ENCODE measurements around the gene LRFN2. TPM values are rescaled to one million over a fixed set of nuclear protein-coding genes. Genes with fewer than 3 reads are reported as not detected.

LRFN2 gene
- polyA plus RNA-seq, 1 donor (not counting 4 experiments of a cell fraction or from before 2014, with no cell fraction given), result not detected

DNA sequence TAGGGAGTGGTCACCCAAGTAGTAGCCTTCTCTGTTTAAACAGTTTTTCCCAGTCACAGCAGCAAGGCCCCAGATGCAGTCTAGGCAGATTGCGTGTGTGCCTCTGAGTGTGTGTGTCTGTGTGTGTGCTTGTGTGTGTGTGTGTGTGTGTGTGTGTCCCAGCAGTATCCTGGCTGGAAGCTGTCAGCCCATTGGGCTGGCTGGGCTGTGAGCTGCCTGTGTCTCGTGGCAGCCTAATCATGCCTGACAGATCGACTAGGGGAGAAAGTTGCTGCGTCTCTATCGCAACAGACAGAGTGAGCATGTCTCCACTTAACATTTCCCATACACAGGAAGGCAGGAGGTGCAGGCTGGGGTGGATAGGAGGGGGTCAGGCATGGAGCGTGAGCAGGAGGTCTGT lies 42.9 kb upstream of the LRFN2 start:
- Histone ChIP-seq H3K79me2 (ENCODE audit: control insufficient read depth, insufficient read depth, low read length) (no peaks in the 10 kb centered on the region), H2AFZ (ENCODE audit: control insufficient read depth, low read length) (no peak overlapping the region)

DNA sequence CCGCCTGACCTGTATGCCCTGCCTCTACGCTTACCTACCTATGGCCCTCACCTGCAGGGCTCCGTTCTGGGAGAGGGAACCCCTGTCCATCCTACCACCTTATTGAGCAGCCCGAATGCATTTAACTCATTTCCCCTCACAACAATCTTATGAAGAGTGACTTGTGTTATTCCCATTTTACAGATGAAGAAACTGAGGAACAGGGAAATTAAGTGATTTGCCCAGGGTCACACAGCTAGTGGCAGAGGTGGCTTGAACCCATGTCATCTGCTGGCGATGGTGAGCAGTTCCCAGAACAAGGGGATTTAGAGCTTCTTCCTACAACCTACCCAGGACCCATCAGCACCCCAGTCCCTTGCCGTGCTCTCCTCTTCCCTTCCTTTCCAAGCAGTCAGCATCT lies 42.3 kb upstream of the LRFN2 start:
- Histone ChIP-seq H4K20me1 (ENCODE audit: control insufficient read depth, extremely low read depth, insufficient read depth, low read length) (no peaks in the 10 kb centered on the region), H3K4me1 (ENCODE audit: control insufficient read depth, extremely low read depth, insufficient read depth, low read length) (no peaks in the 10 kb centered on the region), H3K9ac (ENCODE audit: control insufficient read depth, extremely low read depth, insufficient read depth, low read length) (no peak overlapping the region), H3K27me3 (ENCODE audit: control insufficient read depth, extremely low read depth, insufficient read depth, low read length) (peaks cover 12% of the 10 kb centered on the region), H3K4me2 (ENCODE audit: control insufficient read depth, extremely low read depth, insufficient read depth, low read depth, low read length) (no peak overlapping the region), H3K27ac (ENCODE audit: control insufficient read depth, insufficient read depth, low read length) (no peak overlapping the region), H3K9me3 (ENCODE audit: control insufficient read depth, low read depth, low read length) (no peaks in the 10 kb centered on the region), H3K4me3 (ENCODE audit: control insufficient read depth in 2 of 3, extremely low read depth in 1 of 3, insufficient read depth in 2 of 3, low read depth in 1 of 3, low read length in 3 of 3) (no peak overlapping the region), H2AFZ (ENCODE audit: control insufficient read depth, low read length) (no peak overlapping the region), H3K79me2 (ENCODE audit: control insufficient read depth, insufficient read depth, low read length) (no peaks in the 10 kb centered on the region), H3K36me3 (ENCODE audit: control insufficient read depth in 2 of 2, extremely low read depth in 1 of 2, insufficient read depth in 2 of 2, low read length in 2 of 2) (no peaks in the 10 kb centered on the region), H3K9me1 (ENCODE audit: control insufficient read depth, extremely low read depth, insufficient read depth, low read length) (no peaks in the 10 kb centered on the region)
- dilution Hi-C loops (cut with MboI; ENCODE audit: extremely low pct_ligation_motif_present, low sequenced_read_pairs), result no loop called here
- no peak for FAIRE-seq
- TF ChIP-seq EZH2 (IDR thresholded peaks at IDR 0.05; ENCODE audit: low read length), result no peak
- TF ChIP-seq, protein P1, sequence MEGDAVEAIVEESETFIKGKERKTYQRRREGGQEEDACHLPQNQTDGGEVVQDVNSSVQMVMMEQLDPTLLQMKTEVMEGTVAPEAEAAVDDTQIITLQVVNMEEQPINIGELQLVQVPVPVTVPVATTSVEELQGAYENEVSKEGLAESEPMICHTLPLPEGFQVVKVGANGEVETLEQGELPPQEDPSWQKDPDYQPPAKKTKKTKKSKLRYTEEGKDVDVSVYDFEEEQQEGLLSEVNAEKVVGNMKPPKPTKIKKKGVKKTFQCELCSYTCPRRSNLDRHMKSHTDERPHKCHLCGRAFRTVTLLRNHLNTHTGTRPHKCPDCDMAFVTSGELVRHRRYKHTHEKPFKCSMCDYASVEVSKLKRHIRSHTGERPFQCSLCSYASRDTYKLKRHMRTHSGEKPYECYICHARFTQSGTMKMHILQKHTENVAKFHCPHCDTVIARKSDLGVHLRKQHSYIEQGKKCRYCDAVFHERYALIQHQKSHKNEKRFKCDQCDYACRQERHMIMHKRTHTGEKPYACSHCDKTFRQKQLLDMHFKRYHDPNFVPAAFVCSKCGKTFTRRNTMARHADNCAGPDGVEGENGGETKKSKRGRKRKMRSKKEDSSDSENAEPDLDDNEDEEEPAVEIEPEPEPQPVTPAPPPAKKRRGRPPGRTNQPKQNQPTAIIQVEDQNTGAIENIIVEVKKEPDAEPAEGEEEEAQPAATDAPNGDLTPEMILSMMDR (optimal IDR thresholded peaks at IDR 0.05 in 1 of 3, IDR thresholded peaks at IDR 0.05 in 1 of 3, conservative IDR thresholded peaks at IDR 0.05 in 1 of 3; ENCODE audit: extremely low read depth in 1 of 3, insufficient read depth in 2 of 3, low read length in 3 of 3), result no peak
- DNase-seq (ENCODE audit: low read depth, low spot score), result no peak

More for the DNA sequence above, 42.9 kb upstream of the LRFN2 start:
- dilution Hi-C loops (cut with MboI; ENCODE audit: extremely low pct_ligation_motif_present, low sequenced_read_pairs), result no loop called here
- FAIRE-seq (no peak), DNase-seq (ENCODE audit: low read depth, low spot score) (no peak)
- H3K4me1 ChIP-seq (ENCODE audit: control insufficient read depth, extremely low read depth, insufficient read depth, low read length), result no peaks in the 10 kb centered on the region
- H3K27ac ChIP-seq (ENCODE audit: control insufficient read depth, insufficient read depth, low read length), result no peak overlapping the region
- no peaks in the 10 kb centered on the region for H4K20me1 ChIP-seq (ENCODE audit: control insufficient read depth, extremely low read depth, insufficient read depth, low read length)
- H3K9ac ChIP-seq (ENCODE audit: control insufficient read depth, extremely low read depth, insufficient read depth, low read length), result no peak overlapping the region
- H3K4me3 ChIP-seq (ENCODE audit: control insufficient read depth in 2 of 3, extremely low read depth in 1 of 3, insufficient read depth in 2 of 3, low read depth in 1 of 3, low read length in 3 of 3), result no peak overlapping the region
- no peaks in the 10 kb centered on the region for H3K9me1 ChIP-seq (ENCODE audit: control insufficient read depth, extremely low read depth, insufficient read depth, low read length)
- H3K9me3 ChIP-seq (ENCODE audit: control insufficient read depth, low read depth, low read length), result no peaks in the 10 kb centered on the region
- no peak overlapping the region for H3K4me2 ChIP-seq (ENCODE audit: control insufficient read depth, extremely low read depth, insufficient read depth, low read depth, low read length)
- no peak for TF ChIP-seq EZH2 (IDR thresholded peaks at IDR 0.05; ENCODE audit: low read length)
- TF ChIP-seq, protein P1 (optimal IDR thresholded peaks at IDR 0.05 in 1 of 3, IDR thresholded peaks at IDR 0.05 in 1 of 3, conservative IDR thresholded peaks at IDR 0.05 in 1 of 3; ENCODE audit: extremely low read depth in 1 of 3, insufficient read depth in 2 of 3, low read length in 3 of 3), result no peak
- peaks cover 12% of the 10 kb centered on the region for H3K27me3 ChIP-seq (ENCODE audit: control insufficient read depth, extremely low read depth, insufficient read depth, low read length)
- H3K36me3 ChIP-seq (ENCODE audit: control insufficient read depth in 2 of 2, extremely low read depth in 1 of 2, insufficient read depth in 2 of 2, low read length in 2 of 2), result no peaks in the 10 kb centered on the region
